CD14-positive monocyte (primary cell): Measurements from ENCODE around the gene HAND2. TPM values are rescaled to one million over a fixed set of nuclear protein-coding genes. Genes with fewer than 3 reads are reported as not detected.

ENCODE experiments used
- DNase-seq, 3 donors: peaks; one replicate each; pipeline ENCODE4 v3.0.0-alpha.2; 2011 to 2022
- H2AFZ ChIP-seq: 2 replicates; pipeline ENCODE4 v1.6.0; 2012; ENCODE audit warnings: mild to moderate bottlenecking, low read depth, low read length, inconsistent platforms; ENCODE audit not compliant: insufficient read depth, poor library complexity, severe bottlenecking
- H3K27ac ChIP-seq, 2 donors: 1 replicate in 1 of 2; 2 replicates in 1 of 2; pipeline ENCODE4 v1.5.1; 2012 to 2013; ENCODE audit warnings: low read length in 2 of 2, control low read depth in 1 of 2, inconsistent platforms in 1 of 2, low read depth in 1 of 2, mild to moderate bottlenecking in 1 of 2
- H3K27me3 ChIP-seq, 2 donors: one replicate each; pipeline versions ENCODE4 v1.6.0 to v1.6.1; 2011 to 2013; ENCODE audit warnings: low read length in 2 of 2; ENCODE audit not compliant: control insufficient read depth in 2 of 2, insufficient read depth in 2 of 2
- H3K36me3 ChIP-seq, 2 donors: replicated peaks in 1 of 2; 1 replicate in 1 of 2; 2 replicates in 1 of 2; pipeline versions ENCODE4 v1.5.1 to v1.6.1; 2012 to 2013; ENCODE audit warnings: low read length in 2 of 2, control low read depth in 1 of 2, inconsistent platforms in 1 of 2, mild to moderate bottlenecking in 1 of 2; ENCODE audit not compliant: insufficient read depth in 2 of 2, control insufficient read depth in 1 of 2
- H3K4me1 ChIP-seq, 2 donors: 1 replicate in 1 of 2; 2 replicates in 1 of 2; pipeline versions ENCODE4 v1.5.1 to v1.6.1; 2012 to 2013; ENCODE audit warnings: low read length in 2 of 2, control low read depth in 1 of 2, inconsistent platforms in 1 of 2, mild to moderate bottlenecking in 1 of 2, moderate library complexity in 1 of 2; ENCODE audit not compliant: insufficient read depth in 2 of 2, control insufficient read depth in 1 of 2
- H3K4me2 ChIP-seq: replicated peaks from 2 replicates; pipeline ENCODE3; 2012; ENCODE audit warnings: low read length, moderate library complexity, mild to moderate bottlenecking; ENCODE audit not compliant: poor library complexity, severe bottlenecking; ENCODE audit errors: extremely low read depth
- H3K4me3 ChIP-seq, 3 experiments: fragments of 200-600 bp in 1 of 3; sonication (generic) in 1 of 3; replicated peaks in 1 of 3; 1 replicate in 2 of 3; 2 replicates in 1 of 3; pipeline ENCODE4 v1.5.1; 2011 to 2013; ENCODE audit warnings: low read length in 3 of 3, mild to moderate bottlenecking in 3 of 3, control low read depth in 2 of 3, low read depth in 2 of 3, inconsistent platforms in 1 of 3, moderate library complexity in 1 of 3
- H3K79me2 ChIP-seq: 2 replicates; pipeline ENCODE4 v1.6.0; 2012; ENCODE audit warnings: mild to moderate bottlenecking, control low read depth, inconsistent platforms, low read length, moderate library complexity; ENCODE audit not compliant: insufficient read depth
- H3K9ac ChIP-seq: 2 replicates; pipeline ENCODE4 v1.6.0; 2017; ENCODE audit warnings: low read length, mild to moderate bottlenecking; ENCODE audit not compliant: insufficient read depth, poor library complexity, severe bottlenecking
- H3K9me3 ChIP-seq, 2 donors: replicated peaks in 1 of 2; 1 replicate in 1 of 2; 2 replicates in 1 of 2; pipeline versions ENCODE4 v1.5.1 to v1.6.1; 2012 to 2013; ENCODE audit warnings: low read length in 2 of 2, control low read depth in 1 of 2; ENCODE audit not compliant: control insufficient read depth in 1 of 2, insufficient read depth in 1 of 2
- H4K20me1 ChIP-seq: 2 replicates; pipeline ENCODE4 v1.6.0; 2012; ENCODE audit warnings: mild to moderate bottlenecking, low read length, control low read depth, moderate library complexity; ENCODE audit not compliant: insufficient read depth
- H3K27ac Mint-ChIP-seq, 7 donors: one replicate each; pipeline ENCODE4 v1.8.0; 2020; ENCODE audit warnings: mild to moderate bottlenecking in 7 of 7, mixed read lengths in 7 of 7, moderate library complexity in 6 of 7, inconsistent platforms in 2 of 7
- H3K27me3 Mint-ChIP-seq, 3 donors: one replicate each; pipeline ENCODE4 v1.8.0; 2021 to 2022; ENCODE audit warnings: low read depth in 3 of 3, mild to moderate bottlenecking in 3 of 3, mixed read lengths in 3 of 3, moderate library complexity in 3 of 3, inconsistent platforms in 1 of 3
- H3K36me3 Mint-ChIP-seq, 2 donors: one replicate each; pipeline ENCODE4 v1.8.0; 2020; ENCODE audit warnings: mixed read lengths in 2 of 2, inconsistent platforms in 1 of 2, mild to moderate bottlenecking in 1 of 2
- H3K4me1 Mint-ChIP-seq: one replicate; pipeline ENCODE4 v1.8.0; 2020; ENCODE audit warnings: mild to moderate bottlenecking, mixed read lengths
- H3K4me3 Mint-ChIP-seq, 2 donors: one replicate each; pipeline ENCODE4 v1.8.0; 2020; ENCODE audit warnings: mild to moderate bottlenecking in 2 of 2, mixed read lengths in 2 of 2, moderate library complexity in 1 of 2
- H3K9me3 Mint-ChIP-seq, 7 donors: one replicate each; pipeline ENCODE4 v1.8.0; 2020 to 2022; ENCODE audit warnings: mixed read lengths in 7 of 7, mild to moderate bottlenecking in 6 of 7, moderate library complexity in 6 of 7, inconsistent platforms in 2 of 7
- CTCF ChIP-seq: fragments of 200-600 bp; IDR thresholded peaks from one replicate; pipeline ENCODE4 v1.8.0; 2022; ENCODE audit warnings: antibody characterized with exemption, mild to moderate bottlenecking
- WGBS: methylation state at CpG from one replicate; pipeline ENCODE4 v1.1.5; 2013; ENCODE audit warnings: missing lambda C conversion rate; ENCODE audit not compliant: insufficient coverage; 5-methylcytosine and 5-hydroxymethylcytosine counted together
- intact Hi-C, 2 donors: fragments of 100-400 bp; cut with micrococcal nuclease; formaldehyde crosslinking; loops; one replicate each; pipeline versions ENCODE4 v1.15.0 to v1.15.1; 2023
- polyA plus RNA-seq, 3 donors: library from polyadenylated mRNA; depleted of rRNA in 1 of 3; unstranded in 2 of 3; stranded (reverse) in 1 of 3; fragments of 300-500 nt in 2 of 3; fragments of >200 nt in 1 of 3; fragmentation: Illumina TruSeq in 2 of 3; gene quantifications; 1 replicate in 2 of 3; 2 replicates in 1 of 3; pipeline ENCODE4 v1.2.3, GENCODE V29; 2012 to 2021

HAND2 gene
- polyA plus RNA-seq, 3 donors, result not detected

- H3K36me3 Mint-ChIP-seq, result no peaks in the 10 kb centered on the region
- H3K9me3 ChIP-seq, result no peaks in the 10 kb centered on the region
- no peak for DNase-seq
- H3K79me2 ChIP-seq, result no peaks in the 10 kb centered on the region
- no peaks in the 10 kb centered on the region for H3K4me1 ChIP-seq
- no peak overlapping the region for H3K4me3 ChIP-seq
- no peak for TF ChIP-seq CTCF
- H3K27me3 Mint-ChIP-seq, result peaks cover 3 to 36% (median 14%) of the 10 kb centered on the region in 3 donors
- H3K9me3 Mint-ChIP-seq, result peaks cover 0 to 1% (median 0%) of the 10 kb centered on the region in 7 donors
- peaks cover 20 to 41% of the 10 kb centered on the region in 2 donors for H3K27me3 ChIP-seq
- no peak overlapping the region for H3K4me2 ChIP-seq
- no peak overlapping the region for H3K27ac Mint-ChIP-seq
- no peaks in the 10 kb centered on the region for H4K20me1 ChIP-seq
- no peak overlapping the region for H3K9ac ChIP-seq
- no peak overlapping the region for H2AFZ ChIP-seq
- no peaks in the 10 kb centered on the region for H3K36me3 ChIP-seq
- WGBS, result no CpG with 5 or more reads among the region's 3 CpGs
- intact Hi-C loops, result no loop called here
- no peaks in the 10 kb centered on the region for H3K4me1 Mint-ChIP-seq
- H3K4me3 Mint-ChIP-seq, result no peak overlapping the region
- H3K27ac ChIP-seq, result no peak overlapping the region
These were observed 42.6 kb upstream of the HAND2 start for GRCh38 chr4:173572493-173573129.

GRCh38 chr4:173571620-173572019, 41.6 kb upstream of the HAND2 start:
- Histone ChIP-seq H4K20me1 (no peaks in the 10 kb centered on the region), H3K27ac (no peak overlapping the region), H3K9me3 (no peaks in the 10 kb centered on the region), H3K4me1 (no peaks in the 10 kb centered on the region), H3K79me2 (no peaks in the 10 kb centered on the region), H3K9ac (no peak overlapping the region), H3K4me3 (no peak overlapping the region), H3K27me3 (peaks cover 18 to 40% of the 10 kb centered on the region in 2 donors), H3K36me3 (no peaks in the 10 kb centered on the region), H3K4me2 (no peak overlapping the region), H2AFZ (no peak overlapping the region)
- TF ChIP-seq CTCF, result no peak
- no peaks in the 10 kb centered on the region for H3K4me1 Mint-ChIP-seq
- H3K27me3 Mint-ChIP-seq, result peaks cover 3 to 36% (median 16%) of the 10 kb centered on the region in 3 donors
- H3K27ac Mint-ChIP-seq, result no peak overlapping the region
- no peaks in the 10 kb centered on the region for H3K36me3 Mint-ChIP-seq
- no peak overlapping the region for H3K4me3 Mint-ChIP-seq
- DNase-seq, result no peak
- H3K9me3 Mint-ChIP-seq, result peaks cover 0 to 1% (median 0%) of the 10 kb centered on the region in 7 donors
- intact Hi-C loops, result no loop called here
- no CpG with 5 or more reads among the region's 2 CpGs for WGBS
